Renal cortical epithelial cell (primary cell): ENCODE results near the gene NIP7. TPM values are rescaled to one million over a fixed set of nuclear protein-coding genes. Genes with fewer than 3 reads are reported as not detected.

ENCODE experiments used
- DNase-seq: peaks from one replicate; pipeline ENCODE4 v3.0.0-alpha.2; 2011; ENCODE audit warnings: low read depth
- total RNA-seq: library from RNA; depleted of rRNA; stranded (reverse); fragments of >200 nt; gene quantifications from 2 replicates; pipeline ENCODE4 v1.2.3, GENCODE V29; 2014

The NIP7 gene
- total RNA-seq, 1 donor from 2014 or later: 21.7 TPM

- no peak for DNase-seq
Observed at GRCh38 chr16:69318911-69319289, 20.7 kb upstream of the NIP7 start.

- no peak for DNase-seq
Observed at GRCh38 chr16:69319381-69319780, 20.2 kb upstream of the NIP7 start.

- no peak for DNase-seq
Observed at GRCh38 chr16:69319826-69320739, 19.5 kb upstream of the NIP7 start.

- DNase-seq: no peak
Observed at GRCh38 chr16:69320740-69321073, 18.9 kb upstream of the NIP7 start.

GRCh38 chr16:69321080-69321479 is 18.5 kb upstream of the NIP7 start:
- no peak for DNase-seq

- DNase-seq: no peak
Observed at GRCh38 chr16:69322343-69322742, 17.2 kb upstream of the NIP7 start.

GRCh38 chr16:69323415-69323814 is 16.2 kb upstream of the NIP7 start:
- DNase-seq: no peak

GRCh38 chr16:69324013-69324531 is 15.5 kb upstream of the NIP7 start:
- no peak for DNase-seq

GRCh38 chr16:69324585-69325253 is 14.9 kb upstream of the NIP7 start:
- DNase-seq: no peak

- no peak for DNase-seq
Observed at GRCh38 chr16:69325784-69326171, 13.8 kb upstream of the NIP7 start.

- DNase-seq: peak; percentile 90
Observed at GRCh38 chr16:69326172-69326873, 13.2 kb upstream of the NIP7 start.

- DNase-seq: no peak
Observed at GRCh38 chr16:69327585-69328310, 11.8 kb upstream of the NIP7 start.

GRCh38 chr16:69328854-69329316 is 10.7 kb upstream of the NIP7 start:
- peak; percentile 63 for DNase-seq

- no peak for DNase-seq
Observed at GRCh38 chr16:69329369-69330285, 9.9 kb upstream of the NIP7 start.

- DNase-seq: peak; percentile 79
Observed at GRCh38 chr16:69330286-69331109, 9.1 kb upstream of the NIP7 start, which contains the start of gene PDF. Gene PDF, minus strand, starts transcription at chr16:69330588. Its CDS starts 18 bp downstream, at chr16:69330570.

- no peak for DNase-seq
Observed at GRCh38 chr16:69334696-69335095, 4.9 kb upstream of the NIP7 start.

- no peak for DNase-seq
Observed at GRCh38 chr16:69338557-69339288, 849 bp upstream of the NIP7 start.

- DNase-seq: no peak
Observed at GRCh38 chr16:69340095-69340644, 598 bp downstream of the NIP7 start.
